OCI-LY7 (cell line): ENCODE results near the gene SH3RF1.

Experiments used
- EZH2phosphoT487 ChIP-seq: fragments of 200-600 bp; sonication (generic); IDR thresholded peaks from 2 replicates; pipeline ENCODE4 v1.6.1; 2018; ENCODE audit warnings: low read depth, borderline replicate concordance, mild to moderate bottlenecking, mixed run types, antibody characterized with exemption, low read length, moderate library complexity, mixed read lengths
- TF ChIP-seq, protein P1 (sequence below): fragments of 200-600 bp; sonication (generic); conservative IDR thresholded peaks from 2 replicates; pipeline ENCODE4 v1.5.1; 2014; ENCODE audit warnings: mild to moderate bottlenecking, antibody characterized with exemption, low read length, moderate library complexity, mixed read lengths

DNA sequence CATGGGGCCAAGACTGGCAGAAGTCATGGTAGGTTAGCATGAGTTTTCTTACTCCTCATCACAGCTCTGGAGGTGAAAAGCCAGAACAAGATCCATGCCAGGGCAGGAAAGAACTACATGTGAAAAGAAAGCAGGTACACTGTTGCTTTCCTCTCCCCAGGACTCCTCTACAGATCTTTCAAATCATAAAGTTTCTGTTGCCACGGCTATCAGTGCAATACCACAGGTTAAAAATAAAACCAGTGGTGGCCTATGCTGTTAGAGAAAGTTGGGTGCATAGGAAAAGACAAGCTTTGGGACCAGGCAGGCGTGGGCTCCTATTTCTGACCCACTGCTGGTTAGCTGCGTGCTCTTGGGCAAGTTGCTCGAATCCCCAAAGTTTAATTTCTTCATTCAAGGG, 81.4 kb downstream of the SH3RF1 start:
- TF ChIP-seq, protein P1, sequence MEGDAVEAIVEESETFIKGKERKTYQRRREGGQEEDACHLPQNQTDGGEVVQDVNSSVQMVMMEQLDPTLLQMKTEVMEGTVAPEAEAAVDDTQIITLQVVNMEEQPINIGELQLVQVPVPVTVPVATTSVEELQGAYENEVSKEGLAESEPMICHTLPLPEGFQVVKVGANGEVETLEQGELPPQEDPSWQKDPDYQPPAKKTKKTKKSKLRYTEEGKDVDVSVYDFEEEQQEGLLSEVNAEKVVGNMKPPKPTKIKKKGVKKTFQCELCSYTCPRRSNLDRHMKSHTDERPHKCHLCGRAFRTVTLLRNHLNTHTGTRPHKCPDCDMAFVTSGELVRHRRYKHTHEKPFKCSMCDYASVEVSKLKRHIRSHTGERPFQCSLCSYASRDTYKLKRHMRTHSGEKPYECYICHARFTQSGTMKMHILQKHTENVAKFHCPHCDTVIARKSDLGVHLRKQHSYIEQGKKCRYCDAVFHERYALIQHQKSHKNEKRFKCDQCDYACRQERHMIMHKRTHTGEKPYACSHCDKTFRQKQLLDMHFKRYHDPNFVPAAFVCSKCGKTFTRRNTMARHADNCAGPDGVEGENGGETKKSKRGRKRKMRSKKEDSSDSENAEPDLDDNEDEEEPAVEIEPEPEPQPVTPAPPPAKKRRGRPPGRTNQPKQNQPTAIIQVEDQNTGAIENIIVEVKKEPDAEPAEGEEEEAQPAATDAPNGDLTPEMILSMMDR = no peak
- no peak for TF ChIP-seq EZH2phosphoT487
